HG03565 (cell line): Measurements from ENCODE around the gene NMT2.
A peak's percentile ranks its signal among the peaks of the same experiment; 100 is the strongest.

Experiments
- ATAC-seq: cut with Tn5 transposase; IDR thresholded peaks from one replicate; pipeline ENCODE4 v1.9.1; 2021; ENCODE audit warnings: mild to moderate bottlenecking, moderate library complexity; ENCODE audit not compliant: unreplicated experiment

Gene NMT2

GRCh38 chr10:15146366-15146765 lies 22.1 kb downstream of the NMT2 start:
- no peak for ATAC-seq

- ATAC-seq = no peak
These were observed 23.7 kb downstream of the NMT2 start for GRCh38 chr10:15144788-15145187.

- peak; percentile 93 for ATAC-seq
These were observed 27.1 kb downstream of the NMT2 start for GRCh38 chr10:15141136-15142054.

GRCh38 chr10:15140698-15141097 lies 27.8 kb downstream of the NMT2 start:
- ATAC-seq = no peak

GRCh38 chr10:15137636-15138035 lies 30.9 kb downstream of the NMT2 start:
- ATAC-seq = no peak

- no peak for ATAC-seq
These were observed 31.5 kb downstream of the NMT2 start for GRCh38 chr10:15137036-15137359.

- no peak for ATAC-seq
These were observed 32.1 kb downstream of the NMT2 start for GRCh38 chr10:15136129-15137035.

- no peak for ATAC-seq
These were observed 37.2 kb downstream of the NMT2 start for GRCh38 chr10:15131330-15131729.

GRCh38 chr10:15124908-15125307 lies 43.6 kb downstream of the NMT2 start:
- no peak for ATAC-seq

GRCh38 chr10:15124190-15124589 lies 44.3 kb downstream of the NMT2 start:
- no peak for ATAC-seq

- peak; percentile 22 for ATAC-seq
These were observed 44.7 kb downstream of the NMT2 start for GRCh38 chr10:15123749-15124184.

- ATAC-seq = peak; percentile 82
These were observed 45.9 kb downstream of the NMT2 start for GRCh38 chr10:15122477-15123030.

- ATAC-seq = no peak
These were observed 46.8 kb downstream of the NMT2 start for GRCh38 chr10:15121707-15122106.

- ATAC-seq = no peak
These were observed 48.0 kb downstream of the NMT2 start for GRCh38 chr10:15120523-15120922.

- no peak for ATAC-seq
These were observed 49.9 kb downstream of the NMT2 start for GRCh38 chr10:15118615-15119014.

GRCh38 chr10:15116225-15116624 lies 52.3 kb downstream of the NMT2 start:
- ATAC-seq = no peak

- no peak for ATAC-seq
These were observed 54.7 kb downstream of the NMT2 start for GRCh38 chr10:15113766-15114165.

GRCh38 chr10:15112657-15113056 lies 55.8 kb downstream of the NMT2 start:
- no peak for ATAC-seq

- peak; percentile 90 for ATAC-seq
These were observed 62.0 kb downstream of the NMT2 start for GRCh38 chr10:15106352-15107013.

GRCh38 chr10:15103513-15103912 lies 65.0 kb downstream of the NMT2 start:
- no peak for ATAC-seq

GRCh38 chr10:15099886-15100285 lies 68.6 kb downstream of the NMT2 start:
- no peak for ATAC-seq
